ENCODE results near the gene RASGRF1.

DNA sequence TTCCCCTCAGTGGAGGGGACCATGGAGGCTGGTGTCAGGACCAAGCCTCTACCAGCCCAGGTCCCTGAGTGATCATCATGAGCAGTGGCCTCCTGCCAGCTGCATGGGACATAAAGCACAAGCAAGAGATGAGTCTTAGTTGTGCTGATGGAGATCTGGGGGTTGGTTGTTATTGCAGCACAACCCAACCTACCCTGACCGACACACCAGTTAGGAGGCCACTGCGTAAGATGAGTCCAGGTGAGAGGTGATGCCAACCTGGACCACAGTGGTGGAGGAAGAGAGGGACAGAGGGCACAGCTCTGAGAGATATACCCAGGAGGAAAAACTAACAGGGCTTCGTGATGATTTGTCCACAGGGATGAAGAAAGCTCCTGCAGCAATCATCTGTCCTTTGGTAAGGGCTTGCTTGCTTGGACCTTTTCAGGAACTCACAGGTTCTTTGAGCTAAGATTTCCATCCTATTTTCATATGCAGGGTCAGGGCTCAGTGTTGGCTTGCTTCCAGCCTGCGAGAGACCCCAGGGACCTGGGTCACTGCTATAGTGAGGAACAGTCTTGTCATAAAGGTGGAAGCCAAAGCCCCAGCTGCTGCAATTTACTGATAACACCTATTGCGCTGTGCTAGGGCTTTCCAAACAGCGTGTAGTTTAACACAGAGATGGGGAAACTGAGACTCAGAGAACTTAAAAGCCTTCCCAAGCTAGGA, 8.1 kb downstream of the RASGRF1 start:
- TF ChIP-seq, protein P1, sequence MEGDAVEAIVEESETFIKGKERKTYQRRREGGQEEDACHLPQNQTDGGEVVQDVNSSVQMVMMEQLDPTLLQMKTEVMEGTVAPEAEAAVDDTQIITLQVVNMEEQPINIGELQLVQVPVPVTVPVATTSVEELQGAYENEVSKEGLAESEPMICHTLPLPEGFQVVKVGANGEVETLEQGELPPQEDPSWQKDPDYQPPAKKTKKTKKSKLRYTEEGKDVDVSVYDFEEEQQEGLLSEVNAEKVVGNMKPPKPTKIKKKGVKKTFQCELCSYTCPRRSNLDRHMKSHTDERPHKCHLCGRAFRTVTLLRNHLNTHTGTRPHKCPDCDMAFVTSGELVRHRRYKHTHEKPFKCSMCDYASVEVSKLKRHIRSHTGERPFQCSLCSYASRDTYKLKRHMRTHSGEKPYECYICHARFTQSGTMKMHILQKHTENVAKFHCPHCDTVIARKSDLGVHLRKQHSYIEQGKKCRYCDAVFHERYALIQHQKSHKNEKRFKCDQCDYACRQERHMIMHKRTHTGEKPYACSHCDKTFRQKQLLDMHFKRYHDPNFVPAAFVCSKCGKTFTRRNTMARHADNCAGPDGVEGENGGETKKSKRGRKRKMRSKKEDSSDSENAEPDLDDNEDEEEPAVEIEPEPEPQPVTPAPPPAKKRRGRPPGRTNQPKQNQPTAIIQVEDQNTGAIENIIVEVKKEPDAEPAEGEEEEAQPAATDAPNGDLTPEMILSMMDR (conservative IDR thresholded peaks at IDR 0.05; ENCODE audit: low read length) = no peak
- no peak for TF ChIP-seq EZH2phosphoT487 (IDR thresholded peaks at IDR 0.05; ENCODE audit: borderline replicate concordance, low read depth, low read length)

Measured in OCI-LY7 (cell line).